Activated CD8-positive, alpha-beta memory T cell treated with anti-CD3 and anti-CD28 coated beads, Interleukin-2, amount 50 U/mL, for 48 hours (primary cell): Measurements from ENCODE around the gene PCED1B.
"Not testable (repeated sequence)": the region's sequence is repeated elsewhere in the genome, so short reads cannot be mapped to it uniquely, and the experiment has no call there.

Experiments
- DNase-seq: peaks from one replicate; pipeline ENCODE4 v3.0.0-alpha.2; 2020

PCED1B gene

GRCh38 chr12:47126246-47126645 is 46.8 kb downstream of the PCED1B start:
- DNase-seq: no peak

- DNase-seq: no peak
Observed at GRCh38 chr12:47131011-47131410, 51.6 kb downstream of the PCED1B start.

- no peak for DNase-seq
Observed at GRCh38 chr12:47134005-47134404, 54.6 kb downstream of the PCED1B start.

- DNase-seq: no peak
Observed at GRCh38 chr12:47135578-47135977, 56.2 kb downstream of the PCED1B start.

GRCh38 chr12:47139000-47139681 is 59.7 kb downstream of the PCED1B start:
- DNase-seq: no peak

- no peak for DNase-seq
Observed at GRCh38 chr12:47141459-47141858, 62.0 kb downstream of the PCED1B start.

GRCh38 chr12:47144769-47145168 is 65.3 kb downstream of the PCED1B start:
- DNase-seq: no peak

- no peak for DNase-seq
Observed at GRCh38 chr12:47145188-47145587, 65.8 kb downstream of the PCED1B start.

- no peak for DNase-seq
Observed at GRCh38 chr12:47147739-47148138, 68.3 kb downstream of the PCED1B start.

GRCh38 chr12:47149146-47149545 is 69.7 kb downstream of the PCED1B start:
- DNase-seq: no peak

- no peak for DNase-seq
Observed at GRCh38 chr12:47152095-47152494, 72.7 kb downstream of the PCED1B start.

- no peak for DNase-seq
Observed at GRCh38 chr12:47155457-47156166, 76.2 kb downstream of the PCED1B start.

- DNase-seq: no peak
Observed at GRCh38 chr12:47156167-47156736, 76.8 kb downstream of the PCED1B start.

- DNase-seq: no peak
Observed at GRCh38 chr12:47158792-47159191, 79.4 kb downstream of the PCED1B start.

GRCh38 chr12:47159348-47159747 is 79.9 kb downstream of the PCED1B start:
- DNase-seq: no peak

- no peak for DNase-seq
Observed at GRCh38 chr12:47160316-47161244, 81.2 kb downstream of the PCED1B start.

GRCh38 chr12:47164116-47164515 is 84.7 kb downstream of the PCED1B start:
- no peak for DNase-seq

GRCh38 chr12:47164724-47165439 is 85.5 kb downstream of the PCED1B start:
- no peak for DNase-seq

GRCh38 chr12:47165934-47166333 is 86.5 kb downstream of the PCED1B start:
- no peak for DNase-seq

GRCh38 chr12:47166365-47166764 is 86.9 kb downstream of the PCED1B start:
- no peak for DNase-seq

GRCh38 chr12:47170281-47170680 is 90.9 kb downstream of the PCED1B start:
- DNase-seq: not testable (repeated sequence)

- no peak for DNase-seq
Observed at GRCh38 chr12:47178014-47178413, 98.6 kb downstream of the PCED1B start.
